ENCODE measurements around the gene NREP. TPM values are rescaled to one million over a fixed set of nuclear protein-coding genes. Genes with fewer than 3 reads are reported as not detected.

The NREP gene
- total RNA-seq, 1 experiment from 2014 or later: 6.0 TPM

- TF ChIP-seq MAX (IDR thresholded peaks at IDR 0.05): no peak
Observed at GRCh38 chr5:111749303-111750026, 7.5 kb downstream of the NREP start (continued).

- no peaks in the 10 kb centered on the region for H4K20me1 ChIP-seq (ENCODE audit: insufficient read depth)
- TF ChIP-seq JUND (IDR thresholded peaks at IDR 0.05) (peak; percentile 50), SP1 (IDR thresholded peaks at IDR 0.05; ENCODE audit: low read depth) (peak; percentile 20; the same call in 1 of the 2 replicates), FOSL1 (IDR thresholded peaks at IDR 0.05; ENCODE audit: low read depth) (peak; percentile 48; the same call in 1 of the 2 replicates), ZBTB33 (IDR thresholded peaks at IDR 0.05; ENCODE audit: extremely low read depth, insufficient replicate concordance, low read length) (no peak)
- intact Hi-C loops (cut with micrococcal nuclease): no loop called here
- no peaks in the 10 kb centered on the region for H3K9me2 ChIP-seq (ENCODE audit: insufficient read depth)
- ATAC-seq: peak; percentile 32; the same call in 1 of the 2 replicates
- peaks cover 0 to 14% of the 10 kb centered on the region in 2 experiments; a peak in 1 of 4 replicates for H3K4me1 ChIP-seq (ENCODE audit: control insufficient read depth in 1 of 2, insufficient read depth in 2 of 2, low read length in 2 of 2)
- ChIA-PET CTCF (no interaction called here), RAD21 (ENCODE audit: low non-redundant PET in 1 of 2, low total read pairs in 2 of 2, uncharacterized antibody in 2 of 2, unreplicated experiment in 2 of 2) (no interaction called here), POLR2A (interaction anchor here (0.8 kb wide), 1 partner anchor 9 kb away, joined by 5 read pairs; the partner anchor contains the start of gene NREP)
- no peaks in the 10 kb centered on the region for H3K9me3 ChIP-seq (ENCODE audit: control insufficient read depth in 1 of 2, insufficient read depth in 1 of 2, low read depth in 1 of 2, low read length in 2 of 2)
- no peak overlapping the region for H3K9ac ChIP-seq (ENCODE audit: low read length)
- peak; percentile 16 for DNase-seq (ENCODE audit: low read depth, low spot score)
- no peaks in the 10 kb centered on the region for H3K79me2 ChIP-seq (ENCODE audit: insufficient read depth, low read length)
- 0 out of 2 replicates have a peak, but pooled peaks cover 14% of the 10 kb centered on the region for H3K27me3 ChIP-seq (ENCODE audit: insufficient read depth, low read length)
- no peak overlapping the region for H3K4me3 ChIP-seq (replicated peaks in 1 of 2; ENCODE audit: low read depth in 1 of 2, low read length in 2 of 2)
- H2AFZ ChIP-seq (ENCODE audit: low read depth, low read length, poor library complexity, severe bottlenecking): no peak overlapping the region
- peak overlapping the region; percentile 10; the same call in 1 of the 2 replicates for H3K4me2 ChIP-seq (ENCODE audit: low read length)
- no peaks in the 10 kb centered on the region for H3K36me3 ChIP-seq (ENCODE audit: control insufficient read depth in 1 of 2, insufficient read depth in 2 of 2, low read length in 2 of 2)
- BruUV-seq (replicated peaks): no TSS peak
- no peak overlapping the region for H3K27ac ChIP-seq (ENCODE audit: low read depth, low read length)
Observed at GRCh38 chr5:111748304-111748763, 8.7 kb downstream of the NREP start.
